B cell (primary cell): Measurements from ENCODE around the gene GNG7. TPM values are rescaled to one million over a fixed set of nuclear protein-coding genes. Genes with fewer than 3 reads are reported as not detected.
A peak's percentile ranks its signal among the peaks of the same experiment; 100 is the strongest.
"Not testable (repeated sequence)": the region's sequence is repeated elsewhere in the genome, so short reads cannot be mapped to it uniquely, and the experiment has no call there.

ENCODE experiments used
- ATAC-seq: fragments of 200-7000 bp; cut with Tn5 transposase; one replicate; pipeline ENCODE4 v1.10.0; 2021; ENCODE audit warnings: low read depth, mild to moderate bottlenecking, moderate number of reproducible peaks, moderate library complexity
- CTCF ChIA-PET: fragments of 350-600 bp; sonication (Branson Sonifier 250); formaldehyde crosslinking; loops from one replicate; lab custom pipeline; 2021; ENCODE audit warnings: antibody characterized with exemption, inconsistent platforms; lab: Charles Lee
- POLR2A ChIA-PET: fragments of 350-600 bp; sonication (Branson Sonifier 250); formaldehyde crosslinking; loops from one replicate; lab custom pipeline; 2021; ENCODE audit warnings: antibody characterized with exemption; lab: Charles Lee
- DNase-seq: peaks from one replicate; pipeline ENCODE4 v3.0.0; 2013
- H2AFZ ChIP-seq: 2 replicates; pipeline ENCODE4 v1.6.1; 2012; ENCODE audit warnings: mild to moderate bottlenecking, low read depth, low read length; ENCODE audit not compliant: insufficient read depth, poor library complexity, severe bottlenecking
- H3K27ac ChIP-seq, 2 donors: 1 replicate in 1 of 2; 2 replicates in 1 of 2; pipeline ENCODE4 v1.5.1; 2012 to 2013; ENCODE audit warnings: low read length in 2 of 2, mild to moderate bottlenecking in 2 of 2, moderate library complexity in 1 of 2
- H3K27me3 ChIP-seq, 4 experiments: fragments of 200-600 bp in 1 of 4; sonication (generic) in 1 of 4; replicated peaks in 1 of 4; 1 replicate in 2 of 4; 2 replicates in 2 of 4; pipeline versions ENCODE4 v1.6.1 to v1.7.0; 2013 to 2016; ENCODE audit warnings: low read length in 3 of 4, mild to moderate bottlenecking in 2 of 4, mixed read lengths in 1 of 4, moderate library complexity in 1 of 4; ENCODE audit not compliant: insufficient read depth in 4 of 4, control insufficient read depth in 3 of 4; ENCODE audit errors: control extremely low read depth in 1 of 4
- H3K36me3 ChIP-seq, 2 experiments: replicated peaks in 1 of 2; 1 replicate in 1 of 2; 2 replicates in 1 of 2; pipeline versions ENCODE4 v1.6.1 to v1.7.1; 2013; ENCODE audit warnings: low read length in 1 of 2; ENCODE audit not compliant: insufficient read depth in 2 of 2, control insufficient read depth in 1 of 2; ENCODE audit errors: control extremely low read depth in 1 of 2, extremely low read depth in 1 of 2
- H3K4me1 ChIP-seq, 2 donors: fragments of 200-600 bp in 1 of 2; sonication (generic) in 1 of 2; 1 replicate in 1 of 2; 2 replicates in 1 of 2; pipeline versions ENCODE4 v1.5.1 to v1.6.1; 2013 to 2017; ENCODE audit warnings: low read length in 2 of 2; ENCODE audit not compliant: control insufficient read depth in 2 of 2, insufficient read depth in 2 of 2
- H3K4me2 ChIP-seq: replicated peaks from 2 replicates; pipeline ENCODE3; 2012; ENCODE audit warnings: mild to moderate bottlenecking, low read depth, low read length; ENCODE audit not compliant: poor library complexity, severe bottlenecking
- H3K4me3 ChIP-seq, 5 experiments: fragments of 200-600 bp in 1 of 5; sonication (generic) in 1 of 5; 1 replicate in 3 of 5; 2 replicates in 2 of 5; pipeline versions ENCODE4 v1.5.1 to v1.7.0; 2011 to 2016; ENCODE audit warnings: low read length in 4 of 5, mild to moderate bottlenecking in 4 of 5, low read depth in 2 of 5, control low read depth in 1 of 5, moderate library complexity in 1 of 5; ENCODE audit not compliant: insufficient read depth in 1 of 5; ENCODE audit errors: control extremely low read depth in 1 of 5, extremely low read depth in 1 of 5
- H3K79me2 ChIP-seq: fragments of 200-600 bp; sonication (generic); one replicate; pipeline ENCODE4 v1.6.0; 2016; ENCODE audit warnings: low read length; ENCODE audit not compliant: control insufficient read depth, insufficient read depth
- H3K9ac ChIP-seq: fragments of 200-600 bp; sonication (generic); 2 replicates; pipeline ENCODE4 v1.6.1; 2017; ENCODE audit warnings: mild to moderate bottlenecking, low read length, moderate library complexity
- H3K9me3 ChIP-seq, 3 donors: one replicate each; pipeline versions ENCODE4 v1.6.1 to v1.7.1; 2013; ENCODE audit warnings: low read length in 2 of 3; ENCODE audit not compliant: control insufficient read depth in 2 of 3, insufficient read depth in 1 of 3; ENCODE audit errors: control extremely low read depth in 1 of 3
- H4K20me1 ChIP-seq: 2 replicates; pipeline ENCODE4 v1.6.0; 2012; ENCODE audit warnings: mild to moderate bottlenecking, low read length; ENCODE audit not compliant: insufficient read depth, control insufficient read depth, poor library complexity, severe bottlenecking
- H3K27ac Mint-ChIP-seq: one replicate; pipeline ENCODE4 v1.8.0; 2021; ENCODE audit warnings: mixed read lengths
- H3K27me3 Mint-ChIP-seq: one replicate; pipeline ENCODE4 v1.8.0; 2021; ENCODE audit warnings: mixed read lengths
- H3K4me1 Mint-ChIP-seq: one replicate; pipeline ENCODE4 v1.8.0; 2021; ENCODE audit warnings: mixed read lengths
- H3K4me3 Mint-ChIP-seq: one replicate; pipeline ENCODE4 v1.8.0; 2021; ENCODE audit warnings: mixed read lengths
- H3K9me3 Mint-ChIP-seq: one replicate; pipeline ENCODE4 v1.8.0; 2022; ENCODE audit warnings: mixed read lengths; ENCODE audit not compliant: insufficient read depth
- EZH2 ChIP-seq: IDR thresholded peaks from 2 replicates; pipeline ENCODE4 v1.6.1; 2012; ENCODE audit warnings: borderline replicate concordance, low read depth, mild to moderate bottlenecking, moderate library complexity, low read length; ENCODE audit not compliant: insufficient read depth, poor library complexity, severe bottlenecking
- WGBS: methylation state at CpG from one replicate; pipeline ENCODE4 v1.1.5; 2013; ENCODE audit warnings: missing lambda C conversion rate; ENCODE audit not compliant: insufficient coverage; 5-methylcytosine and 5-hydroxymethylcytosine counted together
- intact Hi-C: fragments of 100-400 bp; cut with micrococcal nuclease; formaldehyde crosslinking; loops from one replicate; pipeline ENCODE4 v1.10.0; 2022
- polyA plus RNA-seq: library from polyadenylated mRNA; depleted of rRNA; stranded (reverse); fragments of >200 nt; gene quantifications from 2 replicates; pipeline ENCODE4 v1.2.3, GENCODE V29; 2012
- total RNA-seq, 2 donors: library from RNA; stranded (reverse); fragments of 120-200 nt in 1 of 2; gene quantifications; 1 replicate in 1 of 2; 2 replicates in 1 of 2; pipeline versions ENCODE4 v1.2.3 to v1.2.4, GENCODE V29; 2013 to 2022
- TF ChIP-seq, protein P1 (sequence below): fragments of 200-600 bp; IDR thresholded peaks from one replicate; pipeline ENCODE4 v1.8.0; 2022; ENCODE audit warnings: antibody characterized with exemption, mild to moderate bottlenecking

Gene GNG7
- total and polyA plus RNA-seq, 2 donors (not counting 1 experiment from before 2014, with no cell fraction given): 76.3 to 153 TPM

- peaks cover 5 to 25% of the 10 kb centered on the region in 2 donors for H3K4me1 ChIP-seq
- H3K9ac ChIP-seq: no peak overlapping the region
- TF ChIP-seq EZH2: no peak
- TF ChIP-seq, protein P1, sequence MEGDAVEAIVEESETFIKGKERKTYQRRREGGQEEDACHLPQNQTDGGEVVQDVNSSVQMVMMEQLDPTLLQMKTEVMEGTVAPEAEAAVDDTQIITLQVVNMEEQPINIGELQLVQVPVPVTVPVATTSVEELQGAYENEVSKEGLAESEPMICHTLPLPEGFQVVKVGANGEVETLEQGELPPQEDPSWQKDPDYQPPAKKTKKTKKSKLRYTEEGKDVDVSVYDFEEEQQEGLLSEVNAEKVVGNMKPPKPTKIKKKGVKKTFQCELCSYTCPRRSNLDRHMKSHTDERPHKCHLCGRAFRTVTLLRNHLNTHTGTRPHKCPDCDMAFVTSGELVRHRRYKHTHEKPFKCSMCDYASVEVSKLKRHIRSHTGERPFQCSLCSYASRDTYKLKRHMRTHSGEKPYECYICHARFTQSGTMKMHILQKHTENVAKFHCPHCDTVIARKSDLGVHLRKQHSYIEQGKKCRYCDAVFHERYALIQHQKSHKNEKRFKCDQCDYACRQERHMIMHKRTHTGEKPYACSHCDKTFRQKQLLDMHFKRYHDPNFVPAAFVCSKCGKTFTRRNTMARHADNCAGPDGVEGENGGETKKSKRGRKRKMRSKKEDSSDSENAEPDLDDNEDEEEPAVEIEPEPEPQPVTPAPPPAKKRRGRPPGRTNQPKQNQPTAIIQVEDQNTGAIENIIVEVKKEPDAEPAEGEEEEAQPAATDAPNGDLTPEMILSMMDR: no peak
- DNase-seq (no peak), ATAC-seq (no peak)
- no peaks in the 10 kb centered on the region for H3K27me3 ChIP-seq
- H3K36me3 ChIP-seq: peaks cover 3 to 40% of the 10 kb centered on the region in 2 experiments
- peaks cover 78% of the 10 kb centered on the region for H3K79me2 ChIP-seq
- peaks cover 83% of the 10 kb centered on the region for H4K20me1 ChIP-seq
- H3K9me3 ChIP-seq: no peaks in the 10 kb centered on the region
- H3K27ac ChIP-seq: no peak overlapping the region
- Mint-ChIP-seq H3K9me3 (no peaks in the 10 kb centered on the region), H3K27me3 (no peaks in the 10 kb centered on the region), H3K27ac (no peak overlapping the region), H3K4me3 (no peak overlapping the region), H3K4me1 (peaks cover 45% of the 10 kb centered on the region)
- H2AFZ ChIP-seq: no peak overlapping the region
- no peak overlapping the region for H3K4me3 ChIP-seq
- CTCF ChIA-PET: interaction anchor here (0.6 to 3.5 kb wide), 13 partner anchors 10 to 303 kb away, joined by 3 to 156 read pairs (median 10); partner anchors contain the start of gene GNG7
- no peak overlapping the region for H3K4me2 ChIP-seq
- intact Hi-C loops: no loop called here
- 94% methylated on average over 16 of the region's 20 CpGs for WGBS
- POLR2A ChIA-PET: interaction anchor here (1.3 to 2.8 kb wide), 2 partner anchors 11 to 102 kb away, joined by 5 to 19 read pairs; no protein-coding TSS in a partner anchor
Measured at GRCh38 chr19:2646866-2647535, 55.5 kb downstream of the GNG7 start.

DNA sequence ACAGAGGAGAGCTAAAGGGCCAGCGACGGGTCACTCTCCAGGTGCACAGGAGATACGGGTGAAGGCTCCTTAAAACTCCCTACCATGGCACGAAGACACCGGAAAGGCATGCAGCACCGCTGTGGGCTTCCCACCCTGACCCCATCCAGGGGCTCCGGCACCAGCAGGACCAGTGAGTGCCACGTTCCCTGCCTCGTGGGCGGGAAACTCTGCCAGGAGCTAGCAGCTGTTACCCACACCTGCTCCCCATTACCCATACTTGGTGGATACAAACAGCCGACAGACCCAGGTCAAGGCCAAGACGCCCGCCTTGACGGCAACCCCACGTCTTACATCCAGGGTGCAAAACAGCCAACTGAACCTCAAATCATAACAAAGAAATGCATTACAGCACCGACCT lies 56.7 kb downstream of the GNG7 start:
- H3K4me3 Mint-ChIP-seq: no peak overlapping the region
- H3K27ac Mint-ChIP-seq: peak overlapping the region; percentile 71
- Histone ChIP-seq H3K9me3 (peaks cover 0 to 7% (median 0%) of the 10 kb centered on the region in 3 donors), H3K36me3 (peaks cover 3 to 48% of the 10 kb centered on the region in 2 experiments), H3K4me2 (no peak overlapping the region), H3K79me2 (peaks cover 83% of the 10 kb centered on the region), H3K27me3 (no peaks in the 10 kb centered on the region), H3K27ac (no peak overlapping the region), H4K20me1 (peaks cover 92% of the 10 kb centered on the region), H3K4me3 (no peak overlapping the region), H3K9ac (no peak overlapping the region), H3K4me1 (peaks cover 5 to 25% of the 10 kb centered on the region in 2 donors), H2AFZ (no peak overlapping the region)
- ChIA-PET POLR2A (interaction anchor here (1.3 kb wide), 1 partner anchor 10 kb away, joined by 5 read pairs; no protein-coding TSS in a partner anchor), CTCF (interaction anchor here (1.0 to 1.6 kb wide), 4 partner anchors 9 to 104 kb away, joined by 3 to 4 read pairs (median 3); no protein-coding TSS in a partner anchor)
- ATAC-seq (no peak), DNase-seq (no peak)
- intact Hi-C loops: no loop called here
- WGBS: 79% methylated on average over 15 of the region's 16 CpGs
- H3K9me3 Mint-ChIP-seq: no peaks in the 10 kb centered on the region
- TF ChIP-seq, protein P1: no peak
- TF ChIP-seq EZH2: no peak
- peaks cover 50% of the 10 kb centered on the region for H3K4me1 Mint-ChIP-seq
- no peaks in the 10 kb centered on the region for H3K27me3 Mint-ChIP-seq

DNA sequence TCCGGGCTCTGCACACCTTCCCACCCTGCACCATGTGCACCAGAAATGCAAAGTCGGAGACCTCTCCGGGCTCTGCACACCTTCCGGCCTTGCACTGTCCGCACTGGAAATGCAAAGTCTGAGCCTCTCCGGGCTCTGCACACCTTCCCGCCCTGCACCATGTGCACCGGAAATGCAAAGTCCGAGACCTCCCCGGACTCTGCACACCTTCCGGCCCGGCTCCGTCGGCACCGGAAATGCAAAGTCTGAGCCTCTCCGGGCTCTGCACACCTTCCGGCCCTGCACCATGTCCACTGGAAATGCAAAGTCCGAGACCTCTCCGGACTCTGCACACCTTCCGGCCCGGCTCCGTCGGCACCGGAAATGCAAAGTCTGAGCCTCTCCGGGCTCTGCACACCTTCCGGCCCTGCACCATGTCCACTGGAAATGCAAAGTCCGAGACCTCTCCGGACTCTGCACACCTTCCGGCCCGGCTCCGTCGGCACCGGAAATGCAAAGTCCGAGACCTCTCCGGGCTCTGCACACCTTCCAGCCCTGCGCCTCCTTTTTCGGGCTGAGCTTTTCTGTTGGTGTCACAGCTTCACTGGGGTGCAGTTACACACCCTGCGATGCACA lies 59.3 kb downstream of the GNG7 start:
- DNase-seq, intact Hi-C loops, H3K27ac Mint-ChIP-seq, ATAC-seq, H2AFZ ChIP-seq, H3K9ac ChIP-seq, H3K27ac ChIP-seq, H3K9me3 ChIP-seq, CTCF ChIA-PET, H3K9me3 Mint-ChIP-seq, H3K4me3 Mint-ChIP-seq, H3K4me3 ChIP-seq, H3K27me3 ChIP-seq, H3K4me2 ChIP-seq, H3K27me3 Mint-ChIP-seq: not testable (repeated sequence)
- H3K36me3 ChIP-seq: peaks cover 3 to 52% of the 10 kb centered on the region in 2 experiments
- peaks cover 91% of the 10 kb centered on the region for H3K79me2 ChIP-seq
- POLR2A ChIA-PET: interaction anchor here (0.6 kb wide), 1 partner anchor 502 kb away, joined by 4 read pairs; no protein-coding TSS in a partner anchor
- H4K20me1 ChIP-seq: peaks cover 97% of the 10 kb centered on the region
- 95% methylated on average over 21 of the region's 38 CpGs for WGBS
- H3K4me1 ChIP-seq: peaks cover 10 to 30% of the 10 kb centered on the region in 2 donors
- H3K4me1 Mint-ChIP-seq: peaks cover 52% of the 10 kb centered on the region
